HL-60 (cell line): ENCODE measurements around the gene DNAL1.

Source experiments
- GABPA ChIP-seq: IDR thresholded peaks from 2 replicates; pipeline ENCODE4 v1.6.1; 2012; ENCODE audit warnings: low read depth
- POLR2AphosphoS5 ChIP-seq: IDR thresholded peaks from 2 replicates; pipeline ENCODE4 v1.6.1; 2012; ENCODE audit warnings: low read depth
- SPI1 ChIP-seq: IDR thresholded peaks from 2 replicates; pipeline ENCODE4 v1.6.1; 2012; ENCODE audit warnings: low read depth, mild to moderate bottlenecking, borderline replicate concordance
- TF ChIP-seq, protein P1 (sequence below): IDR thresholded peaks from one replicate; pipeline ENCODE4 v1.5.1; 2011; ENCODE audit warnings: low read length, control low read depth, inconsistent platforms; ENCODE audit not compliant: insufficient read depth
- TF ChIP-seq, protein P2 (sequence below): IDR thresholded peaks from 2 replicates; pipeline ENCODE4 v1.6.1; 2012; ENCODE audit warnings: low read depth; ENCODE audit not compliant: insufficient replicate concordance

DNA sequence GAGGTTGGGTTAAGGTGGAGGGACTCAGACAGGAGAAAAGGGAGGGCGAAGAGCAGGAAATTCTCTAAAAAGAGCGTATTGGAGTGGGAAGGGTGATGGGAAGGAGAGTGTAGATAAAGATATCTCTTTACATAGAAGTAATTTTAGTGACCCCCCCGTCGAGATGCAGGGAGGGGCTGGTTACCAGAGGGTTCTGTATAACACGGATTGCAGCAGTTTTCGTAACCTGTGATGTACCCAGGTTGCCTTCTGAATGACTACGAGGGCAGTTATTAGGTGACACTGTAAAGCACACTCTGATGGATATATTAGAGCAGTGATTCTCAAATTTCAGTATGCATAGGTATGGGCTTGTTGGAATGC lies 443 bp downstream of the DNAL1 start:
- TF ChIP-seq, protein P1, sequence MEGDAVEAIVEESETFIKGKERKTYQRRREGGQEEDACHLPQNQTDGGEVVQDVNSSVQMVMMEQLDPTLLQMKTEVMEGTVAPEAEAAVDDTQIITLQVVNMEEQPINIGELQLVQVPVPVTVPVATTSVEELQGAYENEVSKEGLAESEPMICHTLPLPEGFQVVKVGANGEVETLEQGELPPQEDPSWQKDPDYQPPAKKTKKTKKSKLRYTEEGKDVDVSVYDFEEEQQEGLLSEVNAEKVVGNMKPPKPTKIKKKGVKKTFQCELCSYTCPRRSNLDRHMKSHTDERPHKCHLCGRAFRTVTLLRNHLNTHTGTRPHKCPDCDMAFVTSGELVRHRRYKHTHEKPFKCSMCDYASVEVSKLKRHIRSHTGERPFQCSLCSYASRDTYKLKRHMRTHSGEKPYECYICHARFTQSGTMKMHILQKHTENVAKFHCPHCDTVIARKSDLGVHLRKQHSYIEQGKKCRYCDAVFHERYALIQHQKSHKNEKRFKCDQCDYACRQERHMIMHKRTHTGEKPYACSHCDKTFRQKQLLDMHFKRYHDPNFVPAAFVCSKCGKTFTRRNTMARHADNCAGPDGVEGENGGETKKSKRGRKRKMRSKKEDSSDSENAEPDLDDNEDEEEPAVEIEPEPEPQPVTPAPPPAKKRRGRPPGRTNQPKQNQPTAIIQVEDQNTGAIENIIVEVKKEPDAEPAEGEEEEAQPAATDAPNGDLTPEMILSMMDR = no peak
- no peak for TF ChIP-seq POLR2AphosphoS5
- TF ChIP-seq, protein P2, sequence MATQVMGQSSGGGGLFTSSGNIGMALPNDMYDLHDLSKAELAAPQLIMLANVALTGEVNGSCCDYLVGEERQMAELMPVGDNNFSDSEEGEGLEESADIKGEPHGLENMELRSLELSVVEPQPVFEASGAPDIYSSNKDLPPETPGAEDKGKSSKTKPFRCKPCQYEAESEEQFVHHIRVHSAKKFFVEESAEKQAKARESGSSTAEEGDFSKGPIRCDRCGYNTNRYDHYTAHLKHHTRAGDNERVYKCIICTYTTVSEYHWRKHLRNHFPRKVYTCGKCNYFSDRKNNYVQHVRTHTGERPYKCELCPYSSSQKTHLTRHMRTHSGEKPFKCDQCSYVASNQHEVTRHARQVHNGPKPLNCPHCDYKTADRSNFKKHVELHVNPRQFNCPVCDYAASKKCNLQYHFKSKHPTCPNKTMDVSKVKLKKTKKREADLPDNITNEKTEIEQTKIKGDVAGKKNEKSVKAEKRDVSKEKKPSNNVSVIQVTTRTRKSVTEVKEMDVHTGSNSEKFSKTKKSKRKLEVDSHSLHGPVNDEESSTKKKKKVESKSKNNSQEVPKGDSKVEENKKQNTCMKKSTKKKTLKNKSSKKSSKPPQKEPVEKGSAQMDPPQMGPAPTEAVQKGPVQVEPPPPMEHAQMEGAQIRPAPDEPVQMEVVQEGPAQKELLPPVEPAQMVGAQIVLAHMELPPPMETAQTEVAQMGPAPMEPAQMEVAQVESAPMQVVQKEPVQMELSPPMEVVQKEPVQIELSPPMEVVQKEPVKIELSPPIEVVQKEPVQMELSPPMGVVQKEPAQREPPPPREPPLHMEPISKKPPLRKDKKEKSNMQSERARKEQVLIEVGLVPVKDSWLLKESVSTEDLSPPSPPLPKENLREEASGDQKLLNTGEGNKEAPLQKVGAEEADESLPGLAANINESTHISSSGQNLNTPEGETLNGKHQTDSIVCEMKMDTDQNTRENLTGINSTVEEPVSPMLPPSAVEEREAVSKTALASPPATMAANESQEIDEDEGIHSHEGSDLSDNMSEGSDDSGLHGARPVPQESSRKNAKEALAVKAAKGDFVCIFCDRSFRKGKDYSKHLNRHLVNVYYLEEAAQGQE = no peak
- TF ChIP-seq SPI1 = no peak
- no peak for TF ChIP-seq GABPA
